Measurements from ENCODE around the gene ADAMTSL5.
"Not testable (repeated sequence)": the region's sequence is repeated elsewhere in the genome, so short reads cannot be mapped to it uniquely, and the experiment has no call there.

Gene ADAMTSL5

DNA sequence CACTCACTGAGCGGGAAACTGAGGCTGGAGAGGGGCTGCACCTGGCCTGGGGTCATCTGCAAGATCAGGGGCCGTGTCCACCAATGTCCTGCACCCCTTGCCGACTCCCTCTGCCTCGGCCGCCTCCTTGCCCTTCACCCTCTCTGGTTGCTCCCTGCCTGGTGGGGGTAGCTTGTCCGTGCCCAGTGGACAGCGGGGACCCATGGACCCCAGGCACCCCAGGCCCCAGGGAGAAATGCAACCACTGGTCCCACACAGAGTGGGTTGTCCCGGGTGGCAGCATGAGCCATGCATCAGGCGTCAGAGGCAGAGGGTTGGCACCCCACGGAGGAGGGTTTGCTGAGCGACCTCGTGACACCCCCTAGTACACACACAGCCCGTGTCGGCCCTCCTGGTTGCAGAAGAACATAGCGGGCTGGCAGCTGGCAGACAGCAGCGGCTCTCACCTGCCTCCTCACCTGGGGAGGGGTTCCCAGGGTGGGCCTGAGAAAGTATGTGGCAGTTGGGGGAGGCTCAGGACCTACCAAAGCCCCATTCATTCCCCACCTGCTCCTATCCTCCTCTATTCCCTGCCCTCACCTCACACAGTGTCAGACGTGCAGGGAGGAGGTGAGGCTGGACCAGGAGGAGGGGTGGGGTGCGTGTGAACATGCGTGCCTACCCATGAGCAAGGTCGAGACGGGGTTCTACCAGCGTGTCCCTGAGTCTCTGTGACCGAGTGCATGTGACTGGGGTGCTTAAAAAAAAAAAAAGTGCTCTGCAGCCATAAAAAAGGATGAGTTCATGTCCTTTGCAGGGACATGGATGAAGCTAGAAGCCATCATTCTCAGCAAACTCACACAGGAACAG is 8.7 kb downstream of the ADAMTSL5 start:
- H3K27me3 ChIP-seq: peaks cover 0 to 53% of the 10 kb centered on the region in 2 donors
- TF ChIP-seq, protein P1, sequence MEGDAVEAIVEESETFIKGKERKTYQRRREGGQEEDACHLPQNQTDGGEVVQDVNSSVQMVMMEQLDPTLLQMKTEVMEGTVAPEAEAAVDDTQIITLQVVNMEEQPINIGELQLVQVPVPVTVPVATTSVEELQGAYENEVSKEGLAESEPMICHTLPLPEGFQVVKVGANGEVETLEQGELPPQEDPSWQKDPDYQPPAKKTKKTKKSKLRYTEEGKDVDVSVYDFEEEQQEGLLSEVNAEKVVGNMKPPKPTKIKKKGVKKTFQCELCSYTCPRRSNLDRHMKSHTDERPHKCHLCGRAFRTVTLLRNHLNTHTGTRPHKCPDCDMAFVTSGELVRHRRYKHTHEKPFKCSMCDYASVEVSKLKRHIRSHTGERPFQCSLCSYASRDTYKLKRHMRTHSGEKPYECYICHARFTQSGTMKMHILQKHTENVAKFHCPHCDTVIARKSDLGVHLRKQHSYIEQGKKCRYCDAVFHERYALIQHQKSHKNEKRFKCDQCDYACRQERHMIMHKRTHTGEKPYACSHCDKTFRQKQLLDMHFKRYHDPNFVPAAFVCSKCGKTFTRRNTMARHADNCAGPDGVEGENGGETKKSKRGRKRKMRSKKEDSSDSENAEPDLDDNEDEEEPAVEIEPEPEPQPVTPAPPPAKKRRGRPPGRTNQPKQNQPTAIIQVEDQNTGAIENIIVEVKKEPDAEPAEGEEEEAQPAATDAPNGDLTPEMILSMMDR (IDR thresholded peaks at IDR 0.05): no peak
- H3K4me1 ChIP-seq: peaks cover 0 to 29% (median 18%) of the 10 kb centered on the region in 4 donors
- DNase-seq: no peak
- H3K36me3 ChIP-seq: no peaks in the 10 kb centered on the region
- no peak overlapping the region for H3K4me3 ChIP-seq
- no peak overlapping the region for H3K27ac ChIP-seq
- H3K9me3 ChIP-seq: peaks cover 0 to 8% (median 0%) of the 10 kb centered on the region in 3 donors
- intact Hi-C loops (cut with DNase I; ENCODE audit: low total_unique reads): no loop called here

DNA sequence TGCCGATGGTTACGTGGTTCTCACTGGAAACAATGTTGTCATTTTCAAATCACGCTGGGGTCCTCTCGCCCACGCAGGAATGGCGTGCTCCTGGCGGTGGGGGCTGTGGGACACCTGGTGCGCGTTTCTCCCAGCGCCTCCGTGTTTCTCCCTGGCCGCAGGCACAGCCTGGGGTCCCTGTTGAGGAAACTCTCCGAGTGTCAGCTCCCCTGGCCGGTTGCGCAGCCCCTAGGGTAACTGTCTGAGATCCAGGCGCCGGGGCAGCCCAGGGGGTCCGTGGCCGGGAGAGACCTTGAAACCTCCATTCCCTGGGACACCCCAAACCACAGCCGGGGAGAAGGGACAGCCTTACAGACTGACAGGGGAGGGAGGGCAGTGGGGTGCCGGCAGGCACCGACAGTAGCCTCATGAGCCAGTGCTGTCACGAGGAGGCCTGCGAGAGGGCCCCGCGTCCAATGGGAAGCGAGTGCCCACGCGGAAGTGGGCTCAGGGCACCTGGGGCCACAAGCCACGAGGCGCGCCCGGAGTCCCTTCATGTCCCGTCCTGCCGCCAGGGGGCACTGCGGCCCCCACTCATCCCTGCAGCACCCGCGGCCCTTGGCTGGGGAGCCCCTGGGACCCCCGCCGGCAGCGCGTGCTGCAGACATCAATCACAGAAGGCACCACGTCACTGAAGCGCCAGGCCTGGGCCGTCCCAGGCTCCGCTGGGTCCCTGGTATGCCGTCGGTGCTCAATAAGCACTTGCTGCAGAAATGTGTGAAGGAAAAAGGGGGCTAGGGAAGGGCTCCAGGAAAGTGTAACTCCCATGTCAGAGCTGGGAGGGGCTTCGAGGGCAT is 9.5 kb downstream of the ADAMTSL5 start:
- no peak overlapping the region for H3K27ac ChIP-seq
- TF ChIP-seq, protein P1 (IDR thresholded peaks at IDR 0.05): peak; percentile 40 to 67

GRCh38 chr19:1502433-1503088 is 10.3 kb downstream of the ADAMTSL5 start:
- Histone ChIP-seq H3K9me3 (no peaks in the 10 kb centered on the region), H3K36me3 (no peaks in the 10 kb centered on the region), H3K27me3 (peaks cover 0 to 60% of the 10 kb centered on the region in 2 donors), H3K27ac (no peak overlapping the region), H3K4me1 (peaks cover 0 to 20% (median 12%) of the 10 kb centered on the region in 4 donors), H3K4me3 (no peak overlapping the region)
- TF ChIP-seq, protein P1 (IDR thresholded peaks at IDR 0.05): no peak
- intact Hi-C loops (cut with DNase I; ENCODE audit: low total_unique reads): no loop called here
- DNase-seq: no peak

More for the DNA sequence above, 9.5 kb downstream of the ADAMTSL5 start:
- Histone ChIP-seq H3K4me1 (peaks cover 0 to 27% (median 16%) of the 10 kb centered on the region in 4 donors), H3K4me3 (no peak overlapping the region), H3K27me3 (peaks cover 0 to 54% of the 10 kb centered on the region in 2 donors), H3K9me3 (peaks cover 0 to 2% (median 0%) of the 10 kb centered on the region in 3 donors), H3K36me3 (no peaks in the 10 kb centered on the region)
- intact Hi-C loops (cut with DNase I; ENCODE audit: low total_unique reads): no loop called here
- no peak for DNase-seq

DNA sequence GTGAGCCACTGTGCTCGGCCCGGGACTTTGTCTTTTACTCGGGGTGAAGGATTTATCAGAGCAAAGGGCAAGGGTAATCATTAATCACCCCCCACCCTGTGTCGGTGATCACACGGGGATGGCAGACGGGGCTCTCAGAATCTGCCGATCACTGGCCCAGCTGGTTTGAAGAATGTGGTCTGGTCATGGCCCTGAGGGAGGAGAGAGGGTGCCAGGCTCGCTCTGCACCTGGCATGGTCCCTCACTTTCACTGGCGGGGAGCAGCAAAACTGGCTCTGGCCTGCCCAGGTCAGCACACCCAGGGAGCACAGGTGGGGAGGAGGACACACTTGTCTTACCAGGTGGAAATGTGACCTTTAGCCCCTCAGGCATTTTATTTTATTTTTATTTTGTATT is 11.6 kb downstream of the ADAMTSL5 start:
- no peak for DNase-seq
- Histone ChIP-seq H3K9me3 (no peaks in the 10 kb centered on the region), H3K27me3 (peaks cover 0 to 63% of the 10 kb centered on the region in 2 donors), H3K27ac (no peak overlapping the region), H3K4me1 (peaks cover 0 to 16% (median 6%) of the 10 kb centered on the region in 4 donors), H3K36me3 (no peaks in the 10 kb centered on the region), H3K4me3 (no peak overlapping the region)
- TF ChIP-seq, protein P1 (IDR thresholded peaks at IDR 0.05): no peak
- intact Hi-C loops (cut with DNase I; ENCODE audit: low total_unique reads): no loop called here

- H3K9me3 ChIP-seq; H3K27ac ChIP-seq; H3K4me3 ChIP-seq; intact Hi-C loops (cut with DNase I; ENCODE audit: low total_unique reads); H3K36me3 ChIP-seq; DNase-seq: not testable (repeated sequence)
- H3K4me1 ChIP-seq: peaks cover 0 to 16% (median 6%) of the 10 kb centered on the region in 4 donors
- peaks cover 0 to 65% of the 10 kb centered on the region in 2 donors for H3K27me3 ChIP-seq
Measured at GRCh38 chr19:1499231-1499630, 13.6 kb downstream of the ADAMTSL5 start.
